ENCODE data around the gene MKNK2. TPM values are rescaled to one million over a fixed set of nuclear protein-coding genes. Genes with fewer than 3 reads are reported as not detected.

MKNK2 gene
- polyA plus RNA-seq, 1 donor from 2014 or later: 27.6 TPM

GRCh38 chr19:1992759-1993260 is 58.2 kb downstream of the MKNK2 start:
- Histone ChIP-seq H3K27ac (ENCODE audit: low read length) (no peak overlapping the region), H3K9ac (ENCODE audit: low read length) (no peak overlapping the region), H3F3A (ENCODE audit: insufficient read depth, low read length, poor library complexity, severe bottlenecking) (no peaks in the 10 kb centered on the region), H3K4me3 (ENCODE audit: low read length) (no peak overlapping the region), H3K9me2 (ENCODE audit: insufficient read depth, low read length) (no peaks in the 10 kb centered on the region), H3K9me3 (ENCODE audit: low read length) (no peaks in the 10 kb centered on the region), H2AFZ (ENCODE audit: low read depth, low read length) (no peak overlapping the region), H3K4me2 (ENCODE audit: low read length) (no peak overlapping the region), H4K20me1 (ENCODE audit: insufficient read depth) (no peaks in the 10 kb centered on the region), H3K79me2 (replicated peaks; ENCODE audit: insufficient read depth, low read length) (no peaks in the 10 kb centered on the region), H3K36me3 (ENCODE audit: insufficient read depth, low read length) (peaks cover 8% of the 10 kb centered on the region), H3K27me3 (ENCODE audit: insufficient read depth, low read depth, low read length) (no peaks in the 10 kb centered on the region)
- TF ChIP-seq SMC3 (conservative IDR thresholded peaks at IDR 0.05; ENCODE audit: poor library complexity): no peak
- no peak for TF ChIP-seq TAF1 (IDR thresholded peaks at IDR 0.05; ENCODE audit: low read depth)
- no peak for TF ChIP-seq MXI1 (conservative IDR thresholded peaks at IDR 0.05; ENCODE audit: poor library complexity, severe bottlenecking)
- TF ChIP-seq, protein P1, sequence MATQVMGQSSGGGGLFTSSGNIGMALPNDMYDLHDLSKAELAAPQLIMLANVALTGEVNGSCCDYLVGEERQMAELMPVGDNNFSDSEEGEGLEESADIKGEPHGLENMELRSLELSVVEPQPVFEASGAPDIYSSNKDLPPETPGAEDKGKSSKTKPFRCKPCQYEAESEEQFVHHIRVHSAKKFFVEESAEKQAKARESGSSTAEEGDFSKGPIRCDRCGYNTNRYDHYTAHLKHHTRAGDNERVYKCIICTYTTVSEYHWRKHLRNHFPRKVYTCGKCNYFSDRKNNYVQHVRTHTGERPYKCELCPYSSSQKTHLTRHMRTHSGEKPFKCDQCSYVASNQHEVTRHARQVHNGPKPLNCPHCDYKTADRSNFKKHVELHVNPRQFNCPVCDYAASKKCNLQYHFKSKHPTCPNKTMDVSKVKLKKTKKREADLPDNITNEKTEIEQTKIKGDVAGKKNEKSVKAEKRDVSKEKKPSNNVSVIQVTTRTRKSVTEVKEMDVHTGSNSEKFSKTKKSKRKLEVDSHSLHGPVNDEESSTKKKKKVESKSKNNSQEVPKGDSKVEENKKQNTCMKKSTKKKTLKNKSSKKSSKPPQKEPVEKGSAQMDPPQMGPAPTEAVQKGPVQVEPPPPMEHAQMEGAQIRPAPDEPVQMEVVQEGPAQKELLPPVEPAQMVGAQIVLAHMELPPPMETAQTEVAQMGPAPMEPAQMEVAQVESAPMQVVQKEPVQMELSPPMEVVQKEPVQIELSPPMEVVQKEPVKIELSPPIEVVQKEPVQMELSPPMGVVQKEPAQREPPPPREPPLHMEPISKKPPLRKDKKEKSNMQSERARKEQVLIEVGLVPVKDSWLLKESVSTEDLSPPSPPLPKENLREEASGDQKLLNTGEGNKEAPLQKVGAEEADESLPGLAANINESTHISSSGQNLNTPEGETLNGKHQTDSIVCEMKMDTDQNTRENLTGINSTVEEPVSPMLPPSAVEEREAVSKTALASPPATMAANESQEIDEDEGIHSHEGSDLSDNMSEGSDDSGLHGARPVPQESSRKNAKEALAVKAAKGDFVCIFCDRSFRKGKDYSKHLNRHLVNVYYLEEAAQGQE (IDR thresholded peaks at IDR 0.05; ENCODE audit: borderline replicate concordance): no peak
- no peak for TF ChIP-seq RAD21 (conservative IDR thresholded peaks at IDR 0.05)
- no peak for TF ChIP-seq EZH2 (IDR thresholded peaks at IDR 0.05; ENCODE audit: borderline replicate concordance, insufficient read depth, low read length, poor library complexity, severe bottlenecking)
- TF ChIP-seq CTCF (IDR thresholded peaks at IDR 0.05; ENCODE audit: poor library complexity, severe bottlenecking): no peak
- TF ChIP-seq POLR2AphosphoS5 (IDR thresholded peaks at IDR 0.05): no peak
- no peak for TF ChIP-seq EP300 (conservative IDR thresholded peaks at IDR 0.05; ENCODE audit: poor library complexity, severe bottlenecking)

GRCh38 chr19:1991018-1991913 is 59.8 kb downstream of the MKNK2 start:
- Histone ChIP-seq H3K9ac (ENCODE audit: low read length) (no peak overlapping the region), H3K79me2 (replicated peaks; ENCODE audit: insufficient read depth, low read length) (no peaks in the 10 kb centered on the region), H2AFZ (ENCODE audit: low read depth, low read length) (no peak overlapping the region), H3K9me3 (ENCODE audit: low read length) (no peaks in the 10 kb centered on the region), H3F3A (ENCODE audit: insufficient read depth, low read length, poor library complexity, severe bottlenecking) (no peaks in the 10 kb centered on the region), H3K4me3 (ENCODE audit: low read length) (no peak overlapping the region), H4K20me1 (ENCODE audit: insufficient read depth) (no peaks in the 10 kb centered on the region), H3K9me2 (ENCODE audit: insufficient read depth, low read length) (no peaks in the 10 kb centered on the region), H3K36me3 (ENCODE audit: insufficient read depth, low read length) (peaks cover 5% of the 10 kb centered on the region), H3K27me3 (ENCODE audit: insufficient read depth, low read depth, low read length) (no peaks in the 10 kb centered on the region), H3K4me2 (ENCODE audit: low read length) (no peak overlapping the region), H3K27ac (ENCODE audit: low read length) (no peak overlapping the region)
- TF ChIP-seq, protein P1 (IDR thresholded peaks at IDR 0.05; ENCODE audit: borderline replicate concordance): no peak
- TF ChIP-seq MXI1 (conservative IDR thresholded peaks at IDR 0.05; ENCODE audit: poor library complexity, severe bottlenecking) (no peak), SMC3 (conservative IDR thresholded peaks at IDR 0.05; ENCODE audit: poor library complexity) (no peak)
